CD4-positive, alpha-beta T cell (primary cell): ENCODE results near the gene BRD7. TPM values are rescaled to one million over a fixed set of nuclear protein-coding genes. Genes with fewer than 3 reads are reported as not detected.

Source experiments
- ATAC-seq: fragments of 200-7000 bp; cut with Tn5 transposase; one replicate; pipeline ENCODE4 v1.10.0; 2022; ENCODE audit warnings: mild to moderate bottlenecking; ENCODE audit not compliant: poor library complexity
- CTCF ChIA-PET: fragments of 350-600 bp; sonication (Branson Sonifier 250); formaldehyde crosslinking; loops from one replicate; lab custom pipeline; 2021; ENCODE audit warnings: antibody characterized with exemption, inconsistent platforms; lab: Charles Lee
- POLR2A ChIA-PET: fragments of 350-600 bp; sonication (Branson Sonifier 250); formaldehyde crosslinking; loops from one replicate; lab custom pipeline; 2021; ENCODE audit warnings: antibody characterized with exemption, inconsistent platforms; lab: Charles Lee
- DNase-seq, 14 experiments: peaks; one replicate each; pipeline ENCODE4 v3.0.0-alpha.2; 2013 to 2020; ENCODE audit warnings: mixed read lengths in 2 of 14
- H3K27ac ChIP-seq, 2 donors: one replicate each; pipeline versions ENCODE4 v1.5.1 to v1.7.0; 2013; ENCODE audit warnings: low read length in 2 of 2, low read depth in 1 of 2, mild to moderate bottlenecking in 1 of 2
- H3K27me3 ChIP-seq, 2 experiments: 1 replicate in 1 of 2; 2 replicates in 1 of 2; pipeline versions ENCODE4 v1.6.1 to v1.7.0; 2013; ENCODE audit warnings: low read length in 2 of 2, control low read depth in 1 of 2, mild to moderate bottlenecking in 1 of 2, moderate library complexity in 1 of 2; ENCODE audit not compliant: insufficient read depth in 2 of 2, control insufficient read depth in 1 of 2
- H3K36me3 ChIP-seq: one replicate; pipeline ENCODE4 v1.6.1; 2013; ENCODE audit warnings: low read length, control low read depth; ENCODE audit not compliant: insufficient read depth
- H3K4me1 ChIP-seq: one replicate; pipeline ENCODE4 v1.6.1; 2013; ENCODE audit warnings: low read length, control low read depth; ENCODE audit not compliant: insufficient read depth
- H3K4me3 ChIP-seq: one replicate; pipeline ENCODE4 v1.5.1; 2013; ENCODE audit warnings: mild to moderate bottlenecking, low read length, moderate library complexity
- H3K9me3 ChIP-seq, 2 experiments: 1 replicate in 1 of 2; 2 replicates in 1 of 2; pipeline versions ENCODE4 v1.6.1 to v1.7.0; 2013; ENCODE audit warnings: low read length in 2 of 2, mild to moderate bottlenecking in 2 of 2, control low read depth in 1 of 2, moderate library complexity in 1 of 2; ENCODE audit not compliant: control insufficient read depth in 1 of 2, insufficient read depth in 1 of 2
- H3K27ac Mint-ChIP-seq: one replicate; pipeline ENCODE4 v1.8.0; 2020; ENCODE audit warnings: mixed read lengths
- H3K27me3 Mint-ChIP-seq: one replicate; pipeline ENCODE4 v1.8.0; 2021; ENCODE audit warnings: mixed read lengths
- H3K36me3 Mint-ChIP-seq: one replicate; pipeline ENCODE4 v1.8.0; 2021; ENCODE audit warnings: low read depth, mixed read lengths
- H3K4me1 Mint-ChIP-seq: one replicate; pipeline ENCODE4 v1.8.0; 2021; ENCODE audit warnings: low read depth, mixed read lengths
- H3K4me3 Mint-ChIP-seq: one replicate; pipeline ENCODE4 v1.8.0; 2020; ENCODE audit warnings: mild to moderate bottlenecking, mixed read lengths
- H3K9me3 Mint-ChIP-seq: one replicate; pipeline ENCODE4 v1.8.0; 2020; ENCODE audit warnings: mixed read lengths
- CTCF ChIP-seq: fragments of 200-600 bp; IDR thresholded peaks from one replicate; pipeline ENCODE4 v1.8.0; 2022; ENCODE audit warnings: antibody characterized with exemption, mild to moderate bottlenecking
- intact Hi-C, 2 experiments: fragments of 100-400 bp; cut with DNase I in 1 of 2; cut with micrococcal nuclease in 1 of 2; formaldehyde crosslinking; loops; one replicate each; pipeline versions ENCODE4 v1.15.1 to v1.9.0; 2023 to 2025; cut with DNase I, micrococcal nuclease
- total RNA-seq, 174 experiments: library from RNA in 2 of 174; stranded (reverse) in 2 of 174; gene quantifications; one replicate each; pipeline ENCODE4 v1.2.3 and lab custom pipeline; 2021 to 2026

The BRD7 gene
- total RNA-seq, 2 experiments from 2014 or later = 95.4 to 103 TPM

DNA sequence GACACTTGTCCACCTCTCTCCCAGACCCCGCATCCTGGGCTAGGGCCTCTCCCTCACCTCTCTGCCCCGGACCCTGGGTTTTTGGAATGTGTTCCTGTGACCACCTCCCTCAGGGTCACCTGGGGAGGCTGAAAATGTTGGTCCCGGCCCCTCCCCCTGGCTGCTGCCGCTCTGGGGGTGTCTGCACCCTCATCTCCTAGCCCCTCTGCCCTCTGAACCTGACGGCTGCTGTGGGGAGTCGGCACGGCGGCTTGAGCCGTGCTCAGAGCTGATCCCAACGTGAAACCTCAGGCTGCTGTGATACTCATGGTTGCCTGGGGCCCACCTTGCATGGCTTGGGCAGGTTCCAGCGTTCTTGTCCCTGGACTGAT, 59.6 kb downstream of the BRD7 start:
- no peak for ATAC-seq
- Mint-ChIP-seq H3K27ac (peak overlapping the region; percentile 67), H3K36me3 (peaks cover 78% of the 10 kb centered on the region), H3K4me3 (no peak overlapping the region), H3K9me3 (no peaks in the 10 kb centered on the region), H3K27me3 (no peaks in the 10 kb centered on the region), H3K4me1 (peaks cover 18% of the 10 kb centered on the region)
- ChIA-PET CTCF (no interaction called here), POLR2A (interaction anchor here (2.4 kb wide), 1 partner anchor 35 kb away, joined by 13 read pairs; no protein-coding TSS in a partner anchor)
- no peak overlapping the region for H3K4me3 ChIP-seq
- no peak for TF ChIP-seq CTCF
- intact Hi-C loops = no loop called here
- peak overlapping the region in 1 of 2 donors; percentile 29 for H3K27ac ChIP-seq
- no peaks in the 10 kb centered on the region for H3K27me3 ChIP-seq
- H3K36me3 ChIP-seq = peaks cover 99% of the 10 kb centered on the region
- peak in 2 of 14 experiments; percentile 1 to 28 for DNase-seq
- no peaks in the 10 kb centered on the region for H3K9me3 ChIP-seq
- H3K4me1 ChIP-seq = peaks cover 36% of the 10 kb centered on the region

- no peaks in the 10 kb centered on the region for H3K9me3 ChIP-seq
- Mint-ChIP-seq H3K4me1 (peaks cover 10% of the 10 kb centered on the region), H3K27me3 (no peaks in the 10 kb centered on the region), H3K4me3 (no peak overlapping the region), H3K27ac (no peak overlapping the region), H3K36me3 (peaks cover 73% of the 10 kb centered on the region), H3K9me3 (no peaks in the 10 kb centered on the region)
- ATAC-seq (no peak), DNase-seq (peak in 2 of 14 experiments; percentile 1 to 32)
- peaks cover 28% of the 10 kb centered on the region for H3K4me1 ChIP-seq
- no peak overlapping the region for H3K27ac ChIP-seq
- H3K27me3 ChIP-seq = no peaks in the 10 kb centered on the region
- ChIA-PET POLR2A (interaction anchor here (2.4 kb wide), 1 partner anchor 34 kb away, joined by 13 read pairs; no protein-coding TSS in a partner anchor), CTCF (no interaction called here)
- no peak for TF ChIP-seq CTCF
- no peak overlapping the region for H3K4me3 ChIP-seq
- H3K36me3 ChIP-seq = peaks cover 99% of the 10 kb centered on the region
- intact Hi-C loops = no loop called here
Measured at GRCh38 chr16:50308237-50308965, 60.4 kb downstream of the BRD7 start.

DNA sequence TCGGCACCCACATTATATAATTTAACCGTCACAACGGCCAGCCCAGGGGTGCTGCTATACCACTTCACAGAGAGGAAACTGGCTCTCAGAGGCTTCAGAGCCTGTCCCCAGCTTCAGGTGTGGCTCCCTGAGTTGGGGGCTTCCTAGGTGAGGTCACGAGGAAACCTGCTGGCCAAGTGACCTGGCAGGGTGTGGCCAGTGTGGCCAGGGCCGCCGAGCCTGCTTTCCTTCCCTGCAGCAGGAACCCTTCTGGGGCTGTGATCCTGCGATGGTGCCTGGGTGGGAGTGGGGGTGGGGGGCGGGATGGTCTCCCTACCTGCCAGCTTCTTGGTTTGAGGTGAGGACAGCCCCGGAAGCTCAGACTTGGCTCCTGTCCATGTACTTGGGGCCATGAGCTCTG, 62.5 kb downstream of the BRD7 start:
- Histone ChIP-seq H3K27me3 (no peaks in the 10 kb centered on the region), H3K4me1 (peaks cover 12% of the 10 kb centered on the region), H3K4me3 (no peak overlapping the region), H3K36me3 (peaks cover 95% of the 10 kb centered on the region), H3K27ac (no peak overlapping the region), H3K9me3 (no peaks in the 10 kb centered on the region)
- ChIA-PET POLR2A (interaction anchor here (1.1 kb wide), 1 partner anchor 32 kb away, joined by 3 read pairs; no protein-coding TSS in a partner anchor), CTCF (no interaction called here)
- no peak overlapping the region for H3K4me3 Mint-ChIP-seq
- H3K9me3 Mint-ChIP-seq = no peaks in the 10 kb centered on the region
- H3K27me3 Mint-ChIP-seq = no peaks in the 10 kb centered on the region
- H3K27ac Mint-ChIP-seq = no peak overlapping the region
- intact Hi-C loops = no loop called here
- H3K36me3 Mint-ChIP-seq = peaks cover 73% of the 10 kb centered on the region
- no peaks in the 10 kb centered on the region for H3K4me1 Mint-ChIP-seq
- DNase-seq (peak in 1 of 14 experiments; percentile 17), ATAC-seq (no peak)
- no peak for TF ChIP-seq CTCF
